HCT116 (cell line): ENCODE results near the gene ZNHIT1. TPM values are rescaled to one million over a fixed set of nuclear protein-coding genes. Genes with fewer than 3 reads are reported as not detected.

ENCODE experiments used
- ATAC-seq: fragments of 200-7000 bp; cut with Tn5 transposase; 2 replicates; pipeline ENCODE4 v1.9.1; 2020; ENCODE audit warnings: mild to moderate bottlenecking, moderate library complexity
- BruUV-seq: library from RNA; stranded (reverse); fragments of 400-500 nt; replicated peaks from 2 replicates; lab custom pipeline; 2021; lab: Mats Ljungman, UMichigan
- CTCF ChIA-PET: fragments of 300-600 bp; sonication (Branson Sonifier 250); formaldehyde crosslinking; loops from one replicate; lab custom pipeline; 2021; ENCODE audit warnings: antibody characterized with exemption; lab: Charles Lee
- POLR2A ChIA-PET: fragments of 300-600, 350-600 bp; sonication (Branson Sonifier 250); formaldehyde crosslinking; loops from one replicate; lab custom pipeline; 2021; ENCODE audit warnings: antibody characterized with exemption; lab: Charles Lee
- RAD21 ChIA-PET, 2 experiments: fragments of 300-600 bp; sonication (Branson Sonifier 250); formaldehyde crosslinking; loops; one replicate each; lab custom pipeline; 2023; ENCODE audit warnings: low total read pairs in 2 of 2; ENCODE audit not compliant: uncharacterized antibody in 2 of 2, unreplicated experiment in 2 of 2, low non-redundant PET in 1 of 2; lab: Charles Lee
- DNase-seq: peaks from one replicate; pipeline ENCODE4 v3.0.0-alpha.2; 2010; ENCODE audit warnings: low read depth, low spot score
- H2AFZ ChIP-seq: fragments of 200-600 bp; shearing (Covaris generic), sonication (generic); 2 replicates; pipeline ENCODE4 v1.6.1; 2017; ENCODE audit warnings: low read depth, mixed run types, mixed read lengths, antibody characterized with exemption, low read length; ENCODE audit not compliant: poor library complexity, severe bottlenecking
- H3K27ac ChIP-seq: 2 replicates; pipeline ENCODE4 v1.5.1; 2012; ENCODE audit warnings: low read depth, low read length
- H3K27me3 ChIP-seq: fragments of 200-600 bp; sonication (generic); 2 replicates; pipeline ENCODE4 v1.6.1; 2016; ENCODE audit warnings: mixed run types, low read length, mixed read lengths; ENCODE audit not compliant: insufficient read depth
- H3K36me3 ChIP-seq, 2 experiments: fragments of 200-500 bp in 1 of 2; fragments of 200-600 bp in 1 of 2; sonication (Bioruptor generic) in 1 of 2; sonication (generic) in 1 of 2; 2 replicates each; pipeline versions ENCODE4 v1.5.1 to v1.6.1; 2014 to 2016; ENCODE audit warnings: low read length in 2 of 2, inconsistent platforms in 1 of 2, mixed read lengths in 1 of 2, mixed run types in 1 of 2; ENCODE audit not compliant: insufficient read depth in 2 of 2, control insufficient read depth in 1 of 2
- H3K4me1 ChIP-seq, 2 experiments: fragments of 200-600 bp in 1 of 2; sonication (generic) in 1 of 2; 2 replicates each; pipeline versions ENCODE4 v1.5.1 to v1.6.1; 2012 to 2017; ENCODE audit warnings: low read length in 2 of 2, inconsistent platforms in 1 of 2, mild to moderate bottlenecking in 1 of 2, mixed read lengths in 1 of 2, mixed run types in 1 of 2, moderate library complexity in 1 of 2; ENCODE audit not compliant: insufficient read depth in 2 of 2, control insufficient read depth in 1 of 2
- H3K4me2 ChIP-seq: fragments of 200-600 bp; sonication (generic); 2 replicates; pipeline ENCODE4 v1.6.1; 2017; ENCODE audit warnings: mixed run types, low read length, mixed read lengths
- H3K4me3 ChIP-seq, 2 experiments: fragments of 200-600 bp in 1 of 2; sonication (generic) in 1 of 2; replicated peaks in 1 of 2; 2 replicates each; pipeline ENCODE4 v1.5.1; 2011 to 2016; ENCODE audit warnings: low read length in 2 of 2, control low read depth in 1 of 2, low read depth in 1 of 2, mild to moderate bottlenecking in 1 of 2, mixed read lengths in 1 of 2, mixed run types in 1 of 2
- H3K79me2 ChIP-seq: fragments of 200-600 bp; sonication (generic); 2 replicates; pipeline ENCODE4 v1.6.1; 2017; ENCODE audit warnings: mild to moderate bottlenecking, mixed run types, low read length, moderate library complexity, mixed read lengths; ENCODE audit not compliant: insufficient read depth
- H3K9ac ChIP-seq: fragments of 200-600 bp; sonication (generic); 2 replicates; pipeline ENCODE4 v1.6.1; 2016; ENCODE audit warnings: low read length, mixed read lengths
- H3K9me2 ChIP-seq: fragments of 200-600 bp; sonication (generic), shearing (Covaris generic); 2 replicates; pipeline ENCODE4 v1.6.1; 2017; ENCODE audit warnings: mixed run types, mild to moderate bottlenecking, moderate library complexity; ENCODE audit not compliant: insufficient read depth
- H3K9me3 ChIP-seq, 2 experiments: fragments of 200-500 bp in 1 of 2; fragments of 200-600 bp in 1 of 2; sonication (Bioruptor generic) in 1 of 2; sonication (generic) in 1 of 2; 2 replicates each; pipeline ENCODE4 v1.6.1; 2014 to 2017; ENCODE audit warnings: low read length in 2 of 2, mixed read lengths in 2 of 2, inconsistent platforms in 1 of 2, low read depth in 1 of 2, mild to moderate bottlenecking in 1 of 2, mixed run types in 1 of 2, moderate library complexity in 1 of 2; ENCODE audit not compliant: control insufficient read depth in 1 of 2, insufficient read depth in 1 of 2
- H4K20me1 ChIP-seq: fragments of 200-600 bp; sonication (generic), shearing (Covaris generic); 2 replicates; pipeline ENCODE4 v1.6.1; 2017; ENCODE audit warnings: mixed run types, mild to moderate bottlenecking, moderate library complexity; ENCODE audit not compliant: insufficient read depth
- CEBPB ChIP-seq: IDR thresholded peaks from 2 replicates; pipeline ENCODE4 v1.6.1; 2012; ENCODE audit warnings: low read depth
- CTCF ChIP-seq, 3 experiments: fragments of 200-600 bp in 1 of 3; sonication (generic) in 1 of 3; IDR thresholded peaks in 2 of 3; conservative IDR thresholded peaks in 1 of 3; 2 replicates each; pipeline ENCODE4 v1.5.1; 2012 to 2017; ENCODE audit warnings: low read depth in 2 of 3, low read length in 2 of 3, antibody characterized with exemption in 1 of 3, borderline replicate concordance in 1 of 3, control low read depth in 1 of 3, mild to moderate bottlenecking in 1 of 3, mixed read lengths in 1 of 3, mixed run types in 1 of 3, moderate library complexity in 1 of 3; ENCODE audit not compliant: insufficient read depth in 1 of 3
- POLR2A ChIP-seq: IDR thresholded peaks from 2 replicates; pipeline ENCODE4 v1.7.0; 2011; ENCODE audit warnings: borderline replicate concordance; ENCODE audit not compliant: insufficient read depth, insufficient read length; ENCODE audit errors: extremely low read depth
- POLR2AphosphoS5 ChIP-seq: IDR thresholded peaks from 2 replicates; pipeline ENCODE4 v1.6.1; 2011; ENCODE audit warnings: mild to moderate bottlenecking, low read depth, low read length, moderate library complexity
- SP1 ChIP-seq: IDR thresholded peaks from 2 replicates; pipeline ENCODE4 v1.6.1; 2012; ENCODE audit warnings: low read depth
- TCF7L2 ChIP-seq: IDR thresholded peaks from 2 replicates; pipeline ENCODE4 v1.7.0; 2011; ENCODE audit warnings: borderline replicate concordance, inconsistent platforms; ENCODE audit not compliant: insufficient read depth, insufficient read length; ENCODE audit errors: extremely low read depth
- YY1 ChIP-seq: IDR thresholded peaks from 2 replicates; pipeline ENCODE4 v1.6.1; 2011; ENCODE audit warnings: low read length, low read depth, moderate library complexity, mild to moderate bottlenecking; ENCODE audit not compliant: insufficient replicate concordance; ENCODE audit errors: extremely low read depth
- ZFX ChIP-seq: fragments of 450-650 bp; IDR thresholded peaks from 2 replicates; pipeline ENCODE4 v1.6.1; 2017
- intact Hi-C: fragments of 100-400 bp; cut with micrococcal nuclease; formaldehyde crosslinking; loops from 2 replicates; pipeline ENCODE4 v1.10.0; 2022
- total RNA-seq: library from RNA; stranded (reverse); gene quantifications from one replicate; pipeline ENCODE4 v1.2.1, GENCODE V29; 2021; ENCODE audit not compliant: unreplicated experiment

The ZNHIT1 gene
- total RNA-seq, 1 experiment from 2014 or later, result 69.4 TPM

- TSS peak; percentile 83 for BruUV-seq
- Histone ChIP-seq H3K79me2 (peaks cover 73% of the 10 kb centered on the region), H3K27me3 (no peaks in the 10 kb centered on the region), H4K20me1 (no peaks in the 10 kb centered on the region), H3K9ac (peak overlapping the region; percentile 86), H3K9me3 (no peaks in the 10 kb centered on the region), H3K27ac (peak overlapping the region; percentile 89), H3K36me3 (peaks cover 5 to 9% of the 10 kb centered on the region in 2 experiments), H3K4me3 (peak overlapping the region; percentile 99 to 100), H3K4me1 (peaks cover 14 to 23% of the 10 kb centered on the region in 2 experiments), H2AFZ (no peak overlapping the region), H3K9me2 (no peaks in the 10 kb centered on the region), H3K4me2 (peak overlapping the region; percentile 98)
- TF ChIP-seq ZFX (no peak), POLR2AphosphoS5 (peak; percentile 21), YY1 (peak; percentile 34), POLR2A (peak; percentile 43)
- ChIA-PET CTCF (interaction anchor here (0.8 to 2.5 kb wide), 8 partner anchors 25 to 102 kb away, joined by 3 to 38 read pairs (median 4); partner anchors contain the start of genes PLOD3 and ZNHIT1), POLR2A (interaction anchor here (0.6 to 2.9 kb wide), 3 partner anchors 27 to 82 kb away, joined by 3 to 11 read pairs (median 4); partner anchors contain the start of genes PLOD3 and ZNHIT1), RAD21 (interaction anchor here in 1 of 2 experiments (0.6 to 2.0 kb wide), 2 partner anchors 101 to 106 kb away, joined by 4 to 6 read pairs; no protein-coding TSS in a partner anchor)
- ATAC-seq (no peak), DNase-seq (no peak)
- intact Hi-C loops, result no loop called here
Observed at GRCh38 chr7:101245147-101245668, 27.2 kb downstream of the ZNHIT1 start.

GRCh38 chr7:101248276-101248675, 30.3 kb downstream of the ZNHIT1 start:
- Histone ChIP-seq H3K9me2 (no peaks in the 10 kb centered on the region), H3K4me1 (peaks cover 14 to 38% of the 10 kb centered on the region in 2 experiments), H3K27ac (no peak overlapping the region), H3K27me3 (no peaks in the 10 kb centered on the region), H3K9ac (no peak overlapping the region), H3K4me3 (no peak overlapping the region), H3K9me3 (no peaks in the 10 kb centered on the region), H3K4me2 (no peak overlapping the region), H4K20me1 (no peaks in the 10 kb centered on the region)
- no peak for ATAC-seq
- RAD21 ChIA-PET, result no interaction called here
- TF ChIP-seq CTCF (IDR thresholded peaks at IDR 0.05 in 2 of 3, conservative IDR thresholded peaks at IDR 0.05 in 1 of 3; ENCODE audit: borderline replicate concordance in 1 of 3, insufficient read depth in 1 of 3, low read depth in 2 of 3, low read length in 2 of 3) (0 out of 6 replicates have a peak, but pooled peaks of 2 of the 3 experiments have one; percentile 6 to 14), TCF7L2 (no peak), SP1 (no peak), CEBPB (no peak)
- TF ChIP-seq, all 23 proteins: peak for 1
- ChIA-PET POLR2A (no interaction called here), CTCF (no interaction called here)
- Histone ChIP-seq H2AFZ (no peak overlapping the region), H3K79me2 (peaks cover 74% of the 10 kb centered on the region), H3K36me3 (peaks cover 4 to 5% of the 10 kb centered on the region in 2 experiments)
- intact Hi-C loops, result no loop called here
- no peak for DNase-seq
- BruUV-seq, result no TSS peak
